Fibroblast of lung (primary cell): ENCODE measurements around the gene HECW1. TPM values are rescaled to one million over a fixed set of nuclear protein-coding genes. Genes with fewer than 3 reads are reported as not detected.
A peak's percentile ranks its signal among the peaks of the same experiment; 100 is the strongest.

ENCODE experiments used
- DNase-seq, 2 donors: peaks; one replicate each; pipeline versions ENCODE4 v3.0.0 to v3.0.0-alpha.2; 2010; ENCODE audit warnings: low read depth in 2 of 2
- H2AFZ ChIP-seq: 2 replicates; pipeline ENCODE4 v1.5.1; 2012; ENCODE audit warnings: low read length, control low read depth, inconsistent platforms
- H3K27ac ChIP-seq: 2 replicates; pipeline ENCODE4 v1.5.1; 2011; ENCODE audit warnings: low read length, control low read depth; ENCODE audit not compliant: insufficient read depth
- H3K27me3 ChIP-seq: 2 replicates; pipeline ENCODE4 v1.5.1; 2011; ENCODE audit warnings: mild to moderate bottlenecking, low read length; ENCODE audit not compliant: control insufficient read depth, insufficient read depth
- H3K36me3 ChIP-seq: 2 replicates; pipeline ENCODE4 v1.5.1; 2011; ENCODE audit warnings: low read length; ENCODE audit not compliant: control insufficient read depth, insufficient read depth
- H3K4me1 ChIP-seq: 2 replicates; pipeline ENCODE4 v1.5.1; 2011; ENCODE audit warnings: low read length; ENCODE audit not compliant: control insufficient read depth, insufficient read depth; ENCODE audit errors: extremely low read depth
- H3K4me2 ChIP-seq: 2 replicates; pipeline ENCODE4 v1.5.1; 2011; ENCODE audit warnings: low read length, control low read depth; ENCODE audit not compliant: insufficient read depth; ENCODE audit errors: extremely low read depth
- H3K4me3 ChIP-seq, 4 experiments: fragments of 200-600 bp in 1 of 4; sonication (generic) in 1 of 4; replicated peaks in 1 of 4; 2 replicates each; pipeline ENCODE4 v1.5.1; 2011 to 2016; ENCODE audit warnings: low read length in 4 of 4, low read depth in 3 of 4, mild to moderate bottlenecking in 3 of 4, control low read depth in 2 of 4, inconsistent platforms in 1 of 4, mixed read lengths in 1 of 4; ENCODE audit not compliant: insufficient read depth in 1 of 4; ENCODE audit errors: control extremely low read depth in 1 of 4
- H3K79me2 ChIP-seq: 2 replicates; pipeline ENCODE4 v1.5.1; 2012; ENCODE audit warnings: mild to moderate bottlenecking, low read length, inconsistent platforms; ENCODE audit not compliant: control insufficient read depth, insufficient read depth
- H3K9ac ChIP-seq: 2 replicates; pipeline ENCODE4 v1.5.1; 2011; ENCODE audit warnings: mild to moderate bottlenecking, low read length, control low read depth; ENCODE audit not compliant: insufficient read depth
- H3K9me3 ChIP-seq: 2 replicates; pipeline ENCODE4 v1.5.1; 2012; ENCODE audit warnings: low read depth, low read length; ENCODE audit not compliant: control insufficient read depth, insufficient read depth
- H4K20me1 ChIP-seq: 2 replicates; pipeline ENCODE4 v1.5.1; 2011; ENCODE audit warnings: low read length; ENCODE audit not compliant: control insufficient read depth, insufficient read depth; ENCODE audit errors: extremely low read depth
- EZH2 ChIP-seq: IDR thresholded peaks from 2 replicates; pipeline ENCODE4 v1.5.1; 2012; ENCODE audit warnings: low read length, control low read depth, mild to moderate bottlenecking; ENCODE audit errors: missing control alignments
- polyA plus RNA-seq, 2 donors: library from polyadenylated mRNA; depleted of rRNA in 1 of 2; stranded (reverse) in 1 of 2; unstranded in 1 of 2; fragments of >200 nt; gene quantifications; 2 replicates each; pipeline ENCODE4 v1.2.1, GENCODE V29; 2011 to 2012; ENCODE audit warnings: missing spikeins in 1 of 2
- total RNA-seq: library from RNA; depleted of rRNA; stranded (reverse); fragments of >200 nt; gene quantifications from 2 replicates; pipeline ENCODE4 v1.2.1, GENCODE V29; 2014
- TF ChIP-seq, protein P1 (sequence below), 2 donors: IDR thresholded peaks in 1 of 2; conservative IDR thresholded peaks in 1 of 2; 1 replicate in 1 of 2; 2 replicates in 1 of 2; pipeline ENCODE4 v1.5.1; 2011 to 2012; ENCODE audit warnings: low read length in 2 of 2, control low read depth in 1 of 2, inconsistent platforms in 1 of 2, low read depth in 1 of 2, mild to moderate bottlenecking in 1 of 2

HECW1 gene
- total and polyA plus RNA-seq, 2 donors (not counting 1 experiment from before 2014, with no cell fraction given), result 1.1 to 6.1 TPM

DNA sequence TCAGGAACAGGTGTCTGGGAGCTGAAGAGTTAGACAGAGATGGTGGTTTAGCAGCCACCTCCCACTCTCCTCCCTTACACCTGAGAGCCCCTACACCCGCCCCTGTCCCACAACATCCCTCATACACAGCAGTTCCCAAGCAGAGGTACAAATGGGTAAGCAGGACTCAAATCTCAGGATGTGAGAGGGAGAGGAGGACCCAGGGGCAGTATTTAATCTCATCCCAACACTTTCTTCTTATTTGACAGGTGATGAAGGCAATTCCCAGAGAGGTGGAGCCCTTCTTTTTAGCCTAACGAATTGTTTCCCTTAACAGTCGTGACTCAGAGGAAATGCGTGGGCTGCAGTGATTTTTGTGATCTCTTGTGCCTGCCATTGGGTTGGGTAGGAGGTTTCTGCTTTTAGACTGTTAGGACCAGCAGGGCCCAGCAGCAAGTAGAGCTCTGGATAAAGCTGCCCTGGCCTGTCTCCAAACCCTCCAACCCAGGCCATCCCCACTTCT lies 191.3 kb downstream of the HECW1 start:
- Histone ChIP-seq H3K27ac (no peak overlapping the region), H3K27me3 (no peaks in the 10 kb centered on the region), H3K4me1 (peaks cover 3% of the 10 kb centered on the region), H3K9me3 (no peaks in the 10 kb centered on the region), H3K9ac (no peak overlapping the region), H4K20me1 (no peaks in the 10 kb centered on the region), H3K36me3 (no peaks in the 10 kb centered on the region), H3K79me2 (no peaks in the 10 kb centered on the region), H3K4me2 (no peak overlapping the region), H2AFZ (no peak overlapping the region), H3K4me3 (no peak overlapping the region)
- TF ChIP-seq, protein P1, sequence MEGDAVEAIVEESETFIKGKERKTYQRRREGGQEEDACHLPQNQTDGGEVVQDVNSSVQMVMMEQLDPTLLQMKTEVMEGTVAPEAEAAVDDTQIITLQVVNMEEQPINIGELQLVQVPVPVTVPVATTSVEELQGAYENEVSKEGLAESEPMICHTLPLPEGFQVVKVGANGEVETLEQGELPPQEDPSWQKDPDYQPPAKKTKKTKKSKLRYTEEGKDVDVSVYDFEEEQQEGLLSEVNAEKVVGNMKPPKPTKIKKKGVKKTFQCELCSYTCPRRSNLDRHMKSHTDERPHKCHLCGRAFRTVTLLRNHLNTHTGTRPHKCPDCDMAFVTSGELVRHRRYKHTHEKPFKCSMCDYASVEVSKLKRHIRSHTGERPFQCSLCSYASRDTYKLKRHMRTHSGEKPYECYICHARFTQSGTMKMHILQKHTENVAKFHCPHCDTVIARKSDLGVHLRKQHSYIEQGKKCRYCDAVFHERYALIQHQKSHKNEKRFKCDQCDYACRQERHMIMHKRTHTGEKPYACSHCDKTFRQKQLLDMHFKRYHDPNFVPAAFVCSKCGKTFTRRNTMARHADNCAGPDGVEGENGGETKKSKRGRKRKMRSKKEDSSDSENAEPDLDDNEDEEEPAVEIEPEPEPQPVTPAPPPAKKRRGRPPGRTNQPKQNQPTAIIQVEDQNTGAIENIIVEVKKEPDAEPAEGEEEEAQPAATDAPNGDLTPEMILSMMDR (conservative IDR thresholded peaks at IDR 0.05 in 1 of 2, IDR thresholded peaks at IDR 0.05 in 1 of 2; ENCODE audit: low read depth in 1 of 2, low read length in 2 of 2), result no peak
- TF ChIP-seq EZH2, result no peak
- peak in 1 of 2 donors; percentile 66 for DNase-seq

DNA sequence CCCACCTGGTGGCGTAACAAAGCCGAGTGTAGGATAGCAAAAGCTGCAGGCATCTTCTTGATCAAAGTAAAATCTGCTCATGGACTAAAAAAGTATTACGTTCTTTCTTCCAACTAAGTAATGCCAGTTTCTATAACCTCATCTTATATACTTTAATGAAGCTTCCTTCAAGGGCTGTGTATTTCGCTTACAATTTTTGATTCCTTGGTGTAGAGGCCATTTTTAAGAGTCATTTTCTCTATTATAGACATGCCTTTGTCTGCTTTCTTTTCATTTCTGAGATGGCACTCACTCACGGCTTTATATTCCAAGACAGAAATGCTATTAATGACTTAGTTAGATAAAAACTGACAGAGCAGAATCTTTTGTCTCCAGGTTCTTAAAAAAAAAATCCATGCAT lies 194.0 kb downstream of the HECW1 start:
- Histone ChIP-seq H3K27ac (no peak overlapping the region), H3K36me3 (no peaks in the 10 kb centered on the region), H3K4me2 (no peak overlapping the region), H3K79me2 (no peaks in the 10 kb centered on the region), H4K20me1 (no peaks in the 10 kb centered on the region), H3K4me1 (peaks cover 3% of the 10 kb centered on the region), H3K9ac (no peak overlapping the region), H2AFZ (no peak overlapping the region), H3K27me3 (no peaks in the 10 kb centered on the region), H3K9me3 (no peaks in the 10 kb centered on the region), H3K4me3 (no peak overlapping the region)
- no peak for DNase-seq
- TF ChIP-seq, protein P1 (conservative IDR thresholded peaks at IDR 0.05 in 1 of 2, IDR thresholded peaks at IDR 0.05 in 1 of 2; ENCODE audit: low read depth in 1 of 2, low read length in 2 of 2), result no peak
- TF ChIP-seq EZH2, result no peak

DNA sequence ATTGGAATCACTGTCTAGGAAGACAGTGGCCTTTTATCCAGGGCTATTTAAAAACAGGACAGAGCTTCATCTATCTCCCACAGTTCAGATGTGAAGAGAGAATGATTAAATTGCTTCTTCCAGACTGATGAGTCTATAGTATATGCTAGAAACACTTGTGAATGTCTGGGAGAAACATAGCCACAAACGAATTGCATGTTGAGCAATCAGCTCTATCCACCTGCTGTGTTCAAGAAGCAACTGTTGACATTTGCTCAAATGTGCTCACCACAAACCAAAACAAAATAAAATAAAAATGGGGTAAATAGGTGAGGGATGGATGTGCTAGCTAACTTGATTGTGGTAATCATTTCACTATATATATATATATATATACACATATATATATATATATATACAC lies 195.1 kb downstream of the HECW1 start:
- no peak overlapping the region for H3K4me3 ChIP-seq
- no peak for DNase-seq
- H3K27ac ChIP-seq, result no peak overlapping the region
- no peaks in the 10 kb centered on the region for H3K27me3 ChIP-seq
- H3K79me2 ChIP-seq, result no peaks in the 10 kb centered on the region
- H3K9ac ChIP-seq, result no peak overlapping the region
- H3K36me3 ChIP-seq, result no peaks in the 10 kb centered on the region
- no peak overlapping the region for H2AFZ ChIP-seq
- TF ChIP-seq, protein P1 (conservative IDR thresholded peaks at IDR 0.05 in 1 of 2, IDR thresholded peaks at IDR 0.05 in 1 of 2; ENCODE audit: low read depth in 1 of 2, low read length in 2 of 2), result no peak
- TF ChIP-seq EZH2, result no peak
- H3K4me2 ChIP-seq, result no peak overlapping the region
- no peaks in the 10 kb centered on the region for H3K4me1 ChIP-seq
- H4K20me1 ChIP-seq, result no peaks in the 10 kb centered on the region
- no peaks in the 10 kb centered on the region for H3K9me3 ChIP-seq
